GM13977 (cell line): ENCODE results near the gene TYROBP.
A peak's percentile ranks its signal among the peaks of the same experiment; 100 is the strongest.

Source experiments
- DNase-seq: peaks from one replicate; pipeline ENCODE4 v3.0.0; 2012; ENCODE audit warnings: low spot score
- in situ Hi-C: fragments of 300-500 bp; cut with MboI; formaldehyde crosslinking; loops from one replicate; pipeline ENCODE4 v1.12.0; 2022; ENCODE audit warnings: low sequenced_read_pairs, low pct_unique_long_range_greater_than_20kb, mixed read lengths, inconsistent platforms; ENCODE audit not compliant: unreplicated experiment
- TF ChIP-seq, protein P1 (sequence below): IDR thresholded peaks from 2 replicates; pipeline ENCODE4 v1.5.1; 2012; ENCODE audit warnings: mild to moderate bottlenecking, control low read depth; ENCODE audit not compliant: insufficient read depth; ENCODE audit errors: extremely low read depth, missing control alignments

The TYROBP gene

DNA sequence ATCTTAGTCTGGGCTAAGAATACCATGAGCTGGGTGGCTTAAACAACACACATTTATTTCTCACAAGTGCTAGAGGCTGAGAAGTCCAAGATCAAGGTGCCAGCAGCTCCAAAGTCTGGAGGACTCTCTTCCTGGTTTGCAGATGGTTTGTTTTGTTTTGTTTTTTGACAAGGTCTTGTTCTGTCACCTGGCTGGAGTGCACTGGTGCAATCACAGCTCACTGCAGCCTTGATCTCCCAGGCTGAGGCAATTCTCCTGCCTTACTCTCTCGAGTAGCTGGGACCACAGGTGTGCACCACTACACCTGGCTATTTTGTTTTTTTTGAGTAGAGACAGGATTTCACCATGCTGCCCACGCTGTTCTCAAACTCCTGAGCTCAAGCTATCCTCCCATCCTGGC lies 24.2 kb downstream of the TYROBP start:
- in situ Hi-C loops, result no loop called here
- TF ChIP-seq, protein P1, sequence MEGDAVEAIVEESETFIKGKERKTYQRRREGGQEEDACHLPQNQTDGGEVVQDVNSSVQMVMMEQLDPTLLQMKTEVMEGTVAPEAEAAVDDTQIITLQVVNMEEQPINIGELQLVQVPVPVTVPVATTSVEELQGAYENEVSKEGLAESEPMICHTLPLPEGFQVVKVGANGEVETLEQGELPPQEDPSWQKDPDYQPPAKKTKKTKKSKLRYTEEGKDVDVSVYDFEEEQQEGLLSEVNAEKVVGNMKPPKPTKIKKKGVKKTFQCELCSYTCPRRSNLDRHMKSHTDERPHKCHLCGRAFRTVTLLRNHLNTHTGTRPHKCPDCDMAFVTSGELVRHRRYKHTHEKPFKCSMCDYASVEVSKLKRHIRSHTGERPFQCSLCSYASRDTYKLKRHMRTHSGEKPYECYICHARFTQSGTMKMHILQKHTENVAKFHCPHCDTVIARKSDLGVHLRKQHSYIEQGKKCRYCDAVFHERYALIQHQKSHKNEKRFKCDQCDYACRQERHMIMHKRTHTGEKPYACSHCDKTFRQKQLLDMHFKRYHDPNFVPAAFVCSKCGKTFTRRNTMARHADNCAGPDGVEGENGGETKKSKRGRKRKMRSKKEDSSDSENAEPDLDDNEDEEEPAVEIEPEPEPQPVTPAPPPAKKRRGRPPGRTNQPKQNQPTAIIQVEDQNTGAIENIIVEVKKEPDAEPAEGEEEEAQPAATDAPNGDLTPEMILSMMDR, result no peak
- DNase-seq, result no peak

DNA sequence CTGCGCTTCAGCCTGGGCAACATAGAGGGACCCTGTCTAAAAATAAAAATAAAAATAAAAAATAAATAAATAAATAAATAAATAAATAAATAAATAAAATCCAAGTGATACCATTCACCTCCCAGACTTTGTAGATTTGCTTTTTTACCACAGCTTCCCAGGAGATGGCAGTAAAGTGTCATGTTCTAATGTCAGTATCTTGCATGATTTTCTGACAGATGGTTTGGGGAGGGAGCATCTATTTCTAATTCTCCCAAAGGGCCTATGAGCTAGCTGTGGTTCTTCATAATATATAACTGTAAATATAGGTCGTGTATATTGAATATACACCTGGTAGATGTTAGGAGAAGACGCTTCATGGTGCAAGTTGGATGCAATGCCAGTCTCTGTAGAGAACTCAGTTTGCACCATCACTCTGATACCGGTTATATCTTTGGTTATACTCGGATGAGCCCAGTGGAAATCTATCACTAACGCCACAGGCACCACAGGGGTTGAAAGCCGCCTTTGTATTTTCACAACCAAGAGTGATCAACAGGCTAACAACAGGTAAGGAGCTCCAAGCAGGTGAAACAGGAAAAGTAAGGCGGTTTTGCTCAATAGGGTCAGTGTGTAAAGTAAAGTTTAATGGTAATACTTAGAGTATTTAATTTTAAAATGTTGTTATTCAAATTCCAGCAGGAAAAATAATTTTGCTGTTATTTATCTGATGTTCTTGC lies 25.8 kb downstream of the TYROBP start:
- peak; percentile 80 for DNase-seq
- in situ Hi-C loops, result no loop called here

DNA sequence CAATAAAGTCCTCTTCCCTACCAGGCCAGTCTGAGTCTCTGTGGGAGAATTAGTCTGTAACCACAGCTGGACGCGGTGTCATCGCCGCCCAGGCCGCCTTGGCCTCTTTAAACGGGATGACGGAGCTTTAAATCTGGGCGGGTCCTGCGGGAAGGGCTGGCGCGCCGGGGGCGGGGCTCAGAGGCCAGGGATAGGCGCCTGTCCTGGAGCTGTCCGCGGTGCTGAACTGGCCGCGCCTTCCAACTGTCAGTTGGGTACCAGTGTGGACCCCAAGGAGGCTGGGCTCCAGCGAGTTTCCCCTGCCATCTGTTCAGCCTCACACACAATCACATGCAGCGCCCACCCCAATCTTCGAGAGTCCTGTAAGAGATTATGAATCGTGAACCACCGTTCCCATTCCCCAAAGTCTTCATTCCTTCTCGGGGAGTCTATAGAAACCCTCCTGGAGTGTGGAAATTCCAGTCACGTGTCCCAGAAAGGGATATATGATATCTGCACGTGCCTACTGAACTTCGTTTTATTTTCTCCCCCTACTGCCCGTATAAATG lies 28.3 kb downstream of the TYROBP start:
- peak; percentile 83 for DNase-seq
- in situ Hi-C loops, result no loop called here

More for the DNA sequence above, 25.8 kb downstream of the TYROBP start:
- TF ChIP-seq, protein P1, result peak; percentile 64

DNA sequence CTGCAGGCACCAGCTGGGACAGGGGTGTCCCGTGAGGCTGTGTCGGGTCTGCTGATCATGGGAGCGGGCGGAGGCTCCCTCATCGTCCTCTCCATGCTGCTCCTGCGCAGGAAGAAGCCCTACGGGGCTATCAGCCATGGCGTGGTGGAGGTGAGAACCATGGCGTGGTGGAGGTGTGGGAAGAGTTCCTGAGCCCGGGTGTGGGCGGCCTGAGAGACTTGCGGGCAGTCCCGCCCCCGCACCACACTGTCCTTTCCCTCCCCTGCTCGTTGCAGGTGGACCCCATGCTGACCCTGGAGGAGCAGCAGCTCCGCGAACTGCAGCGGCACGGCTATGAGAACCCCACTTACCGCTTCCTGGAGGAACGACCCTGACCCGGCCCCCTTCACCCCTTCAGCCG lies 29.0 kb downstream of the TYROBP start:
- DNase-seq, result no peak
- TF ChIP-seq, protein P1, result no peak
- in situ Hi-C loops, result no loop called here

More for the DNA sequence above, 28.3 kb downstream of the TYROBP start:
- TF ChIP-seq, protein P1, result no peak

DNA sequence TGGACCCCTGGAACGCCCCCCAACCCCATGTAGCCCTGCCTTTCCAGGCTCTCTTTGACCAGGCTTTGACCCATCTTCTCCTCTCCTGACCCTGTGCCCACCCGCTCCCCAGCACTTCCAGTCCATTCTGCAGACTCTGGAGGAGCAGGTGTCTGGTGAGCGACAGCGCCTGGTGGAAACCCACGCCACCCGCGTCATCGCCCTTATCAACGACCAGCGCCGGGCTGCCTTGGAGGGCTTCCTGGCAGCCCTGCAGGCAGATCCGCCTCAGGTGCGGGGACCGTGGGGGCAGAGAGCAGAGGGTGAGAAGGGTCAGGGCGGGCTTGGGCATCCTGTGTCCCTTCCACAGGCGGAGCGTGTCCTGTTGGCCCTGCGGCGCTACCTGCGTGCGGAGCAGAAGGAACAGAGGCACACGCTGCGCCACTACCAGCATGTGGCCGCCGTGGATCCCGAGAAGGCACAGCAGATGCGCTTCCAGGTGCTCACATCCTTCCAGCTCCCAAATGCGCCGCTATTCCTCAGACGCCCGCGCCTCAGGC lies 33.6 kb downstream of the TYROBP start:
- in situ Hi-C loops, result no loop called here
- DNase-seq, result no peak
- TF ChIP-seq, protein P1, result no peak

DNA sequence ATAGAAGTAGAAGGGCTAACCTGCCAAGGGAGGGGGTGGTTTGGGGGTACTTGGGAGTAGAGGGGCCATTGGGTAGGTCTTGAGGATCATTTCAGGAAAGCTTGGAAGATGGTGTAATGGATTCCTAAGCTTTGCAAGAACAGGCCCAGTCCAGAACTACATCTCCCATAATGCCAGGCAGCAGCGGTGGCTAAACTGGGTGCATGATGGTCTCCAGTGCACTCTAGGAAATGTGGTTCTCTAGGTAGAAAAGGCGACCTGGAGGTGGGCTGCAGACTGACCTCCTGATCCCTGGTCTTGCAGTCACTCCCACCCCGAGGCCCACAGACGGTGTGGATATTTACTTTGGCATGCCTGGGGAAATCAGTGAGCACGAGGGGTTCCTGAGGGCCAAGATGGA lies 35.9 kb downstream of the TYROBP start:
- DNase-seq, result no peak
- TF ChIP-seq, protein P1, result no peak

More for the DNA sequence above, 35.9 kb downstream of the TYROBP start:
- in situ Hi-C loops, result no loop called here
